Right lobe of liver (tissue), 6 donors: ENCODE results near the gene ATRNL1. TPM values are rescaled to one million over a fixed set of nuclear protein-coding genes. Genes with fewer than 3 reads are reported as not detected.
"Not testable (repeated sequence)": the region's sequence is repeated elsewhere in the genome, so short reads cannot be mapped to it uniquely, and the experiment has no call there.

Experiments used
- ATAC-seq, 4 donors: fragments of 200-7000 bp; cut with Tn5 transposase; one replicate each; pipeline ENCODE4 v1.9.1; 2020; ENCODE audit warnings: mild to moderate bottlenecking in 4 of 4, moderate library complexity in 4 of 4
- DNase-seq, 3 donors: peaks; one replicate each; pipeline ENCODE4 v3.0.0-alpha.2; 2020
- H3K27ac ChIP-seq, 3 donors: fragments of 200-600 bp; one replicate each; pipeline ENCODE4 v1.8.0; 2022
- H3K27me3 ChIP-seq, 2 donors: fragments of 200-600 bp; one replicate each; pipeline ENCODE4 v1.8.0; 2022
- H3K36me3 ChIP-seq, 4 donors: fragments of 200-600 bp; sonication (generic) in 1 of 4; one replicate each; pipeline versions ENCODE4 v1.5.1 to v1.8.0; 2017 to 2022; ENCODE audit warnings: control low read depth in 1 of 4
- H3K4me1 ChIP-seq, 4 donors: fragments of 200-600 bp; sonication (generic) in 1 of 4; one replicate each; pipeline versions ENCODE4 v1.5.1 to v1.8.0; 2017 to 2022; ENCODE audit warnings: control low read depth in 1 of 4
- H3K4me3 ChIP-seq, 3 donors: fragments of 200-600 bp; one replicate each; pipeline ENCODE4 v1.8.0; 2022
- H3K9me3 ChIP-seq, 4 donors: fragments of 200-600 bp; sonication (generic) in 1 of 4; one replicate each; pipeline versions ENCODE4 v1.5.1 to v1.8.0; 2017 to 2022; ENCODE audit warnings: control low read depth in 1 of 4
- POLR2A ChIP-seq: fragments of 450-650 bp; IDR thresholded peaks from one replicate; pipeline ENCODE4 v1.6.1; 2017; ENCODE audit warnings: antibody characterized with exemption, mild to moderate bottlenecking
- WGBS: methylation state at CpG from one replicate; pipeline ENCODE4 v1.1.6; 2018; ENCODE audit warnings: low coverage, low lambda C conversion rate; ENCODE audit not compliant: insufficient coverage; ENCODE audit errors: missing lambda C conversion rate; 5-methylcytosine and 5-hydroxymethylcytosine counted together
- intact Hi-C, 2 donors: fragments of 100-400 bp; cut with DNase I; formaldehyde crosslinking; loops; one replicate each; pipeline versions ENCODE4 v1.11.2 to v1.14.1; 2022
- total RNA-seq, 6 experiments: library from RNA; depleted of rRNA in 2 of 6; stranded (reverse); fragments of >200 nt in 2 of 6; fragmentation: NEBNext Ultra II Directional in 3 of 6; extraction: Animal tissue kit (Norgen Biotek cat#: 25700) in 3 of 6; gene quantifications; one replicate each; pipeline versions ENCODE4 v1.1.0 to v1.2.4, GENCODE V29; 2016 to 2023
- TF ChIP-seq, protein P1 (sequence below), 4 donors: fragments of 200-600 bp in 3 of 4; fragments of 450-650 bp in 1 of 4; IDR thresholded peaks; one replicate each; pipeline versions ENCODE4 v1.5.1 to v1.8.0; 2016 to 2022; ENCODE audit warnings: antibody characterized with exemption in 4 of 4, mild to moderate bottlenecking in 2 of 4
- donor health status: DM: no; HTN: yes; CAD: no.
- donor health status: DM: no; HTN: no; CAD: no.
- donor health status: DM: no; HTN: no; CAD: no.
- donor health status: DM: no; HTN: yes; CAD: no.
- donor health status: DM: no; HTN: yes; CAD: no.

The ATRNL1 gene
- total RNA-seq, 6 experiments from 2014 or later = 0.81 to 5.3 (median 2.6) TPM

DNA sequence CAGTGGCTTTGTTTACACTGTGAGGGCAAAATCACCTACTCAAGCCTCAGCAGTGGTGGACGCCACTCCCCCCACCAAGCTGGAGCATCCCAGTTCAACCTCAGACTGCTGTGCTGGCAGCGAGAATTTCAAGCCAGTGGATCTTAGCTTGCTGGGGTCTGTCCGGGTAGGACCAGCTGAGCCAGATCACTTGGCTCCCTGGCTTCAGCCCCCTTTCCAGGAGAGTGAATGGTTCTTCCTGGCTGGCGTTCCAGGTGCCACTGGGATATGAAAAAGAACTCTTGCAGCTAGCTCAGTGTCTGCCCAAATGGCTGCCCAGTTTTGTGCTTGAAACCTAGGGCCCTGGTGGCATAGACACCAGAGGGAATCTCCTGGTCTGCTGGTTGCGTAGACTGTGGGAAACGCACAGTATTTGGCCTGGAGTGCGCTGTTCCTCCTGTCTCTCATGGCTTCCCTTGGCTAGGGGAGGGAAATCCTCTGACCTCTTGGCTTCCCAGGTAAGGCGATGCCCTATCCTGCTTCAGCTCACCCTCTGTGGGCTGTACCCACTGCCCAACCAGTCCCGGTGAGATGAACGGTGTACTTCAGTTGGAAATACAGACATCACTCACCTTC is 398.5 kb downstream of the ATRNL1 start:
- H3K36me3 ChIP-seq = no peaks in the 10 kb centered on the region
- no peak overlapping the region for H3K27ac ChIP-seq
- no peaks in the 10 kb centered on the region for H3K9me3 ChIP-seq
- H3K4me3 ChIP-seq = no peak overlapping the region
- ATAC-seq (no peak), DNase-seq (no peak)
- 89% methylated on average over 4 of the region's 10 CpGs for whole genome bisulfite sequencing
- TF ChIP-seq, protein P1, sequence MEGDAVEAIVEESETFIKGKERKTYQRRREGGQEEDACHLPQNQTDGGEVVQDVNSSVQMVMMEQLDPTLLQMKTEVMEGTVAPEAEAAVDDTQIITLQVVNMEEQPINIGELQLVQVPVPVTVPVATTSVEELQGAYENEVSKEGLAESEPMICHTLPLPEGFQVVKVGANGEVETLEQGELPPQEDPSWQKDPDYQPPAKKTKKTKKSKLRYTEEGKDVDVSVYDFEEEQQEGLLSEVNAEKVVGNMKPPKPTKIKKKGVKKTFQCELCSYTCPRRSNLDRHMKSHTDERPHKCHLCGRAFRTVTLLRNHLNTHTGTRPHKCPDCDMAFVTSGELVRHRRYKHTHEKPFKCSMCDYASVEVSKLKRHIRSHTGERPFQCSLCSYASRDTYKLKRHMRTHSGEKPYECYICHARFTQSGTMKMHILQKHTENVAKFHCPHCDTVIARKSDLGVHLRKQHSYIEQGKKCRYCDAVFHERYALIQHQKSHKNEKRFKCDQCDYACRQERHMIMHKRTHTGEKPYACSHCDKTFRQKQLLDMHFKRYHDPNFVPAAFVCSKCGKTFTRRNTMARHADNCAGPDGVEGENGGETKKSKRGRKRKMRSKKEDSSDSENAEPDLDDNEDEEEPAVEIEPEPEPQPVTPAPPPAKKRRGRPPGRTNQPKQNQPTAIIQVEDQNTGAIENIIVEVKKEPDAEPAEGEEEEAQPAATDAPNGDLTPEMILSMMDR (IDR thresholded peaks at IDR 0.05) = no peak
- TF ChIP-seq POLR2A = no peak
- H3K4me1 ChIP-seq = no peaks in the 10 kb centered on the region
- intact Hi-C loops = no loop called here
- H3K27me3 ChIP-seq = no peaks in the 10 kb centered on the region

GRCh38 chr10:115503546-115503945 is 410.4 kb downstream of the ATRNL1 start:
- ATAC-seq (no peak), DNase-seq (no peak)
- no peaks in the 10 kb centered on the region for H3K9me3 ChIP-seq
- H3K27ac ChIP-seq = no peak overlapping the region
- no peaks in the 10 kb centered on the region for H3K4me1 ChIP-seq
- H3K27me3 ChIP-seq = no peaks in the 10 kb centered on the region
- TF ChIP-seq, protein P1 (IDR thresholded peaks at IDR 0.05) = no peak
- TF ChIP-seq POLR2A = no peak
- H3K4me3 ChIP-seq = no peak overlapping the region
- no peaks in the 10 kb centered on the region for H3K36me3 ChIP-seq
- intact Hi-C loops = no loop called here

GRCh38 chr10:115514895-115515294 is 421.7 kb downstream of the ATRNL1 start:
- H3K4me1 ChIP-seq = no peaks in the 10 kb centered on the region
- H3K4me3 ChIP-seq = no peak overlapping the region
- TF ChIP-seq, protein P1 (IDR thresholded peaks at IDR 0.05) = no peak
- TF ChIP-seq POLR2A = no peak
- H3K36me3 ChIP-seq = no peaks in the 10 kb centered on the region
- intact Hi-C loops = no loop called here
- DNase-seq (no peak), ATAC-seq (no peak)
- H3K27ac ChIP-seq = no peak overlapping the region
- no peaks in the 10 kb centered on the region for H3K9me3 ChIP-seq
- no peaks in the 10 kb centered on the region for H3K27me3 ChIP-seq
- 72% methylated on average over 2 of the region's 2 CpGs for WGBS

- Histone ChIP-seq H3K4me1 (no peaks in the 10 kb centered on the region), H3K27me3 (no peaks in the 10 kb centered on the region), H3K36me3 (no peaks in the 10 kb centered on the region), H3K4me3 (no peak overlapping the region), H3K9me3 (no peaks in the 10 kb centered on the region), H3K27ac (no peak overlapping the region)
- intact Hi-C loops = no loop called here
- TF ChIP-seq, protein P1 (IDR thresholded peaks at IDR 0.05) = no peak
- no peak for TF ChIP-seq POLR2A
- DNase-seq (no peak), ATAC-seq (no peak)
- 69% methylated on average over 5 of the region's 5 CpGs for WGBS
Measured at GRCh38 chr10:115525141-115525540, 432.0 kb downstream of the ATRNL1 start.

GRCh38 chr10:115527682-115528081 is 434.5 kb downstream of the ATRNL1 start:
- not testable (repeated sequence) for DNase-seq, H3K4me1 ChIP-seq

GRCh38 chr10:115536401-115536800 is 443.2 kb downstream of the ATRNL1 start:
- H3K4me3 ChIP-seq, H3K36me3 ChIP-seq, intact Hi-C loops, H3K9me3 ChIP-seq, H3K27me3 ChIP-seq, H3K4me1 ChIP-seq, H3K27ac ChIP-seq, DNase-seq, ATAC-seq: not testable (repeated sequence)
- 80% methylated on average over 4 of the region's 18 CpGs for WGBS

More at GRCh38 chr10:115527682-115528081, 434.5 kb downstream of the ATRNL1 start:
- H3K9me3 ChIP-seq, H3K4me3 ChIP-seq, H3K27ac ChIP-seq, ATAC-seq, H3K36me3 ChIP-seq, H3K27me3 ChIP-seq, intact Hi-C loops: not testable (repeated sequence)
